DMS79 treated with DMSO at 0.1 percent for 48 hours (cell line): Measurements from ENCODE around the gene TTC39C.
"Not testable (repeated sequence)": the region's sequence is repeated elsewhere in the genome, so short reads cannot be mapped to it uniquely, and the experiment has no call there.

Source experiments
- DNase-seq: peaks from one replicate; lab custom pipeline; 2025; lab: John Stamatoyannopoulos, UW

TTC39C gene

GRCh38 chr18:24018299-24018886 lies 3.8 kb downstream of the TTC39C start:
- DNase-seq = no peak

- DNase-seq = no peak
Observed at GRCh38 chr18:24019641-24020331, 5.2 kb downstream of the TTC39C start.

DNA sequence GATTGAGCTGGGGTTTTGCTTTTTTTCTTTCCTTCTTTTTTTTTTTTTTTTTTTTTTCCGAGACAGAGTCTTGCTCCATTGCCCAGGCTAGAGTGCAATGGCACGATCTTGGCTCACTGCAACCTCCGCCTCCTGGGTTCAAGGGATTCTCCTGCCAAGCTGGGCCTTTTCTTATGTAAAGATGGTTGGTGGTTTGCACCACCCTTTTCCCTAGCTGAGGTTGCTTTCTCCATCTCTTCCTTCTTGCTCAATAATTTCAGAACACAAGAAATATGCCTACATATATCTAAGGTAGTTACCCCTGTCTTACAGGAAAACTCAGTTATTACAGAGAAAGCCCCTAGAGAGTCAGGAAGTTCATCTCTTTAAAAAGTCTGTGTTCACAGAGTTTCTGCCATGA lies 7.0 kb downstream of the TTC39C start:
- no peak for DNase-seq

DNA sequence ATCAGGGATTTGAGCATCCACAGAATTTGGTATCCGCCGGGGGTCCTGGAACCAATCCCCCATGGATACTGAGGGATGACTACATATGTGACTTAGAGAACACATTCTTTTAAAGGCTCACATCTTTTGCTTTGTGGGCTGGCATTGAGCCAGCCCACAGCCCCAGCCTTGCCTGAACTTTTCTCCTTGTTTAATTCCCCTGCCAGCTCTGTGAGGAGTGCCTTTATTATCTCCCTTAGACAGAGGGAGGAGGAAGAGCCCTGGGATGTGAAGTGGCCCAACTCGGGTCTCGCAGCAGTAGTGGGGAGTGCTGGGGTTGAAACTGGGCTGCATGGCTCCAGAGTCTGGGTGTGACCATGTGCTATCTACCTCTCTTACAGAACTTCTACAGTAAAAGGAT lies 7.6 kb downstream of the TTC39C start:
- DNase-seq = no peak

DNA sequence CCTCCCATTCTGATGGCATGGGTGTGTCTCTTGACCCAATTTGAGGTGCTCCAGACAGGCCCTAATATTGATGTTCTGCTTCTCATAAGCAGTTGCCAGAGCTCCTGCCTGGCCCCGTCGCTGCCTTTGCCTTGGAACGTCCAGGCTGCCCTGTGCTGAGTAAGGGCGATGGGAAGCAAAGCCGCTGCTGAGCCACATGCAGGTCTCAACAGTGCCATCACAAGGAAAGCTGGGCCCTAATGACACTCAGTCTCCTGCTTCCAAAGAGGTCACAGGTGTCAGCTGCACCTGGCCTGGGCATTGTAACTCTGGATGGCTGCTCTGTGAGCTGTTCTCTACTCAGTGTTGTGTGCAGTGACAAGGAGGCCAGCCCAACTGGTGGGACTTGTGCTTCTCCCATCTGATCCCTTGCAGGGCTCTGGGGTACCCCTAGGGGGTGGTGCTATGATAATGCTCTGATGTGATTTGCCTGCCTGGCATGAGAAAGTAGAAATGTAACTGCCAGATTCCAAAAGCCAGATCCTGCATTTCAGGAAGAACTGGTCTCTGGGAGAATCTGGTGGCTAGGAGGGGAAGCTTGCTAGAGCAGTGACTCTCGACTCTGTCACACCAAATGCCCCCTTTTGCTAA lies 8.7 kb downstream of the TTC39C start:
- DNase-seq = no peak

GRCh38 chr18:24024425-24024824 lies 9.9 kb downstream of the TTC39C start:
- no peak for DNase-seq

GRCh38 chr18:24026457-24026856 lies 11.9 kb downstream of the TTC39C start:
- DNase-seq = no peak

DNA sequence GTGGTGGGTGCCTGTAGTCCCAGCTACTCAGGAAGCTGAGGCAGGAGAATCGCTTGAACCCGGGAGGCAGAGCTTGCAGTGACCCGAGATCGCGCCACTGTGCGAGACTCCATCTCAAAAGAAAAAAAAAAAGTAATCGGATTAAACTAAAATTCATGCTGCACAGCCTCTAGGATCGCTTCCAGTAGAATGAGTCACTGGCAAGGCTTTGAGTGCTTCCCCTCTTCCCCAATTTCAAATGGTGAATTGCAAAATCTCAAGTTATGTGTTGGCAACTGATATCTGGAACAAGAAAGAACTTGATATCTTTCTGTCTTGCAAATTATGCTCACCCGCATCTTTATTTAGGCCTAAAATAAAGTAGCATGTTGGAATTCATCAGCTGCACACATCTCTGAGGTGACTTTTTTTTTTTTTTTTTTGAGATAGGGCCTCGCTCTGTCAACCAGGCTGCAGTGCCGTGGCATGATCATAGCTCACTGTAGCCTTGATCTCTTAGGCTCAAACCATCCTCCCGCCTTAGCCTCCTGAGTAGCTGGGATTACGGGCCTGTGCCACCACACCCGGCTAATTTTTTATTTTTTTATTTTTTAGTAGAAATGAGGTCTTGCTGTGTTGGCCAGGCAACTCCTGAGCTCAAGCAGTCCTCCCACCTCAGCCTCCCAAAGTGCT lies 12.7 kb downstream of the TTC39C start:
- DNase-seq = no peak

DNA sequence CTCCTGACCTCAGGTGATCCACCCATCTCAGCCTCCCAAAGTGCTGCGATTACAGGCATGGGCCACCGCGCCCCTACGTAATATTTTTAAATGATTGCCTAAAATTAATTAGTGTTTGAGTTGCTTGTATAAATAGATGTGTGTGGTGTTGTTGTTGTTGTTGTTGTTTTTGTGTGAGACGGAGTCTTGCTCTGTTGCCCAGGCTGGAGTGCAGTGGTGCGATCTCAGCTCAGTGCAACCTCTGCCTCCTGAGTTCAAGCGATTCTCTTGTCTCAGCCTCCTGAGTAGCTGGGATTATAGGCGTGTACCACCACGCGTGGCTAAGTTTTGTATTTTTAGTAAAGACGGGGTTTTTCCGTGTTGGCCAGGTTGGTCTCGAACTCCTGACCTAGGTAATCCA lies 14.4 kb downstream of the TTC39C start:
- DNase-seq = not testable (repeated sequence)

DNA sequence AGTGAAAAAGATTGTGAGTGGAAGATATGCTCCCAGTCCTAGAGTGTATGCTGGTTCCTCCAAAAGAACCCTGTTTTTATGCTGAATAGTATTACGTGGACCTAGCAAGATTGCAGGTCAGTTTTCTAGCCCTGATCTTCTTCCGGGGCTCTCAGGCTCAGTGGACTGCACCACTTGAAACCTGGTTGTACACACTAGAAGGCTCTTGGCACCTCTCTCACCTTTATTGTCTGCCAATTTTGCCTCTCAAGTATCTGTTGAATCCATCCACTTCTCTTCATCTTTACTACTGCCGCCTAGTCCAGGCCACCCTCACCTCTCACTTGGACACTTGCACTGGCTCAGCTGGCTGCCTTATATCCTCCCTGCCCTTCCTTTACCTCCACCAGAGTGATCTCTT lies 16.8 kb downstream of the TTC39C start:
- peak; percentile 86 for DNase-seq

DNA sequence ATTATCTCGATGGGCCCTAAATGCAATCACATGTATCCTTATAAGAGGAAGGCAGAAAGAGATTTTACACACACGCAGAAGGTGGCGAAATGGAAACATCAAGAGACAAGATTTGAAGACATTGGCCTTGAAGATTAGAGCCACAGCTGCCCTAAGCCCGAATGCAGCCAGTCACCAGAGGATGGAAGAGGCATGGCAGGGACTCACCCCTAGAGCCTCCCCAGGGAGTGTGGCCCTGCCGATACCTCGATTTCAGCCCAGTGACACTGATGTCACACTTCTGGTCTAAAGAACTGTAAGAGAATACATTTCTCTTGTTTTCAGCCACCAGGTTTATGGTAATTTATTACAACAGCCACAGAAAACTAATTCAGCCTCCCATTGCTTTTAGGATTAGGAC lies 17.4 kb downstream of the TTC39C start:
- DNase-seq = no peak

- no peak for DNase-seq
Observed at GRCh38 chr18:24033641-24034412, 19.3 kb downstream of the TTC39C start.

- DNase-seq = no peak
Observed at GRCh38 chr18:24035316-24035715, 20.8 kb downstream of the TTC39C start.

DNA sequence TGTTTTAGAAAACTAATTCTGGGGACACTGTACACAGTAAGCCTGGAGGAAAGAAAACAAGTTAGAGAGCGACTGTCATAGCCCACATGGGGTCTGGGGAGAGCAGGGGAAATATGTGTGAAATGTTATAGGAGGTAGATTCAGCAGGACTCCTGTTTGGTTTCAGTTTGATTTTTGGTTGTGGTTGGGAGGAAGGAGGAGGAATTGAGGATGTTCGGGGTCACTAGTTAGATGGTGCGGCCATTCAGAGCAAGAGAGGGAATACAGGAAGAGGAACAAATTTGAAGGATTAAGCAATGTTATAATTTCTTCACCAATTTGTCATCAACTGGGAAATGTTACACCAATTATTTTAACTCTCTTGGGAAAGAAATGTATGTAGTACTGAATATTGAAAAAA lies 25.1 kb downstream of the TTC39C start:
- DNase-seq = no peak

- no peak for DNase-seq
Observed at GRCh38 chr18:24041691-24042090, 27.1 kb downstream of the TTC39C start.

DNA sequence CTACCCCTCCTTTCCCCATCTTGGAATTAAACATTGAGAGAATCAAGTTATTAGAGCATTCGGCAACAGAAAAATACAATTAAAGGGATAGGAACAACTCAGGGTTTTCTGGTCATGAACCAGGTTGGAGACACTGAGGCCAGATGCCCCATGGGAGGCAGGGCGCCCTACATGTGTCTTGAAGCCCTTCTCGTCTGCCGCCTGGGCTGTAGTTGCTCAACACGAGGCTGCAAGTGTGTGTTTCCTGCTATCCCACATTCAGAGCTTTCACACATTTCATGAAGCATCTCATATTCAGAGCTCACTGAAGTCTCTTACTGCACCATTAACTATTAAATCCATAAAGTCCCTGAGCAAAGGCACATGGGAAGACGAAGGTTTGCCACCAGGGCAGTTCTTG lies 28.8 kb downstream of the TTC39C start:
- no peak for DNase-seq

- DNase-seq = no peak
Observed at GRCh38 chr18:24048261-24048660, 33.7 kb downstream of the TTC39C start.

- DNase-seq = no peak
Observed at GRCh38 chr18:24049142-24049541, 34.6 kb downstream of the TTC39C start.

- no peak for DNase-seq
Observed at GRCh38 chr18:24051031-24051947, 36.7 kb downstream of the TTC39C start.

DNA sequence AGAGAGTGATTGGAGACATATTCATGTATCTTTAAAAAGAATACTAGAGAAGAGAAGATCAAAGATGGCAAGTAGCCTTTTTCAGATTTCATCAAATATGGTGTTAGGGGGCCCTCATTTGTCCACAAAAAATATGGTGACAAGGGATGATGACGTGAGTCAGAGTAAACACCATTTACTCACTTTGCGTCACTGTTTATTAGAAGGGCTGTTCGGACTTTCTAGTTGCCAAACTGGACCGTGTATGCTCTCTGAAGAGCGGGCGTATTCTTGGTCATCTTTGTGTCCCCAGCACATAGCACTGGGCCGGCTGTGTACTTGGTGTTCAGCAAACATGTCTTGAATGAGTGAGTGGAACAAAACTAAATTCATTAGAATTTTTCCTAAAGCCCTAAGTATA lies 37.5 kb downstream of the TTC39C start:
- no peak for DNase-seq

DNA sequence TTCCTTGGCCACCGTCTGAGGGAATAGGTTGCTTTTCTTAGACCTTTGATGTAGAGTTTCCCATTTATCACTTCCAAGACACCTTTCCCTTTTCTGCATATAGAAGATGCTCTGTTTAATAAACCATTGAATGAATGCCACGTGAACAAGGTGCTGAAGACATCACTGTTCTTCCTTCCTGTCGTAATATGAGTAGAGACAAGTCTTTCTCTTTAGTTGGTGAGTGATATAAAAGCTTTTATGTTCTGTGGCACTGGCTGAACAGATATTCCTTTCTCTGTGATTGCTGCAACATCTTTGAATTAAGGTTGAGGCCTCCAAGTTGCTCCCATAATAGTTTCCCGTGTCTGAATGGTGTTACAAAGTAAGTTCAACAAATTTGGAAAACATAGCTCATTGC lies 38.7 kb downstream of the TTC39C start:
- DNase-seq = no peak
